PC-9 (cell line): Measurements from ENCODE around the gene RSPH1.

ENCODE experiments used
- EZH2 ChIP-seq: fragments of 200-600 bp; sonication (generic); IDR thresholded peaks from 2 replicates; pipeline ENCODE4 v1.8.0; 2017; ENCODE audit warnings: antibody characterized with exemption, low read depth
- TF ChIP-seq, protein P1 (sequence below): fragments of 200-600 bp; sonication (generic); conservative IDR thresholded peaks from 2 replicates; pipeline ENCODE4 v1.6.1; 2017; ENCODE audit warnings: mixed run types, antibody characterized with exemption, mild to moderate bottlenecking, moderate library complexity

DNA sequence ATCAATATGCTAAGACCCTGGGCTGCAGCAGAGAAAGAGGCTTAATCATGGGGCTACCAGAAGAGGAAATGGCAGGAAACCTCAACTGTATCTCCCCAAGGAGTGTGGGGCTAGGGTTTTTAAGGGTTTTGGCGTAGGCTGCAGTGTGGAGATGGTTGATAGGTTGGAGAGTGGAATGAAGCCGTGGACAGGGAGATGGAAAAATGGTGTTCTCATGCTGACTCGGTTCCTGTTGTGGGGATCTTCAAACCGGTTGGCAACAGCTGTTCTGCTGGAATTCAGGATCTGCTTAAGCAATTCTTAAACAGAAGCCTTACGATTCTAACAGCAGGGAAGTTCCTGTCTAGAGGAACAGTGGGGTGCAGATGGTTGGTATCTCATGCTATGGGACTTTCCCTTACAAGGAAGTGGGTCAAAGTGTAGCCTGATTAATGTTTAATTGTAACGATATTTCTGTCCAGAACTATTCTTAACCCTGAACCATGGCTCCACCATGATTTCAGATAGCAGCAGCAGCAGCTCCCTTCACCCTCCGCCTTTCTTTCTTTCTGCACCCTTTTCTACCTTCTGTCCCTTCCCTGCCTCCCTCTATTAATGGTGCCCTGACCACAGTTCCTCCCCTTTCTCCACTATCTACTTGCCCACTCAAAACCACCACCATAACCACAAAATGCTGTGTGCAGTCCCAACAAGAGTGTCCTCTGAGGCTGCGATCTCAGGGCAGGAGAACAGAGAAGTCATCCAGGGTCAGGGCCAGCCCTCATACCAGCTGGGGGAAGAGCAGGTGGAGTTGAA is 30.8 kb downstream of the RSPH1 start:
- TF ChIP-seq, protein P1, sequence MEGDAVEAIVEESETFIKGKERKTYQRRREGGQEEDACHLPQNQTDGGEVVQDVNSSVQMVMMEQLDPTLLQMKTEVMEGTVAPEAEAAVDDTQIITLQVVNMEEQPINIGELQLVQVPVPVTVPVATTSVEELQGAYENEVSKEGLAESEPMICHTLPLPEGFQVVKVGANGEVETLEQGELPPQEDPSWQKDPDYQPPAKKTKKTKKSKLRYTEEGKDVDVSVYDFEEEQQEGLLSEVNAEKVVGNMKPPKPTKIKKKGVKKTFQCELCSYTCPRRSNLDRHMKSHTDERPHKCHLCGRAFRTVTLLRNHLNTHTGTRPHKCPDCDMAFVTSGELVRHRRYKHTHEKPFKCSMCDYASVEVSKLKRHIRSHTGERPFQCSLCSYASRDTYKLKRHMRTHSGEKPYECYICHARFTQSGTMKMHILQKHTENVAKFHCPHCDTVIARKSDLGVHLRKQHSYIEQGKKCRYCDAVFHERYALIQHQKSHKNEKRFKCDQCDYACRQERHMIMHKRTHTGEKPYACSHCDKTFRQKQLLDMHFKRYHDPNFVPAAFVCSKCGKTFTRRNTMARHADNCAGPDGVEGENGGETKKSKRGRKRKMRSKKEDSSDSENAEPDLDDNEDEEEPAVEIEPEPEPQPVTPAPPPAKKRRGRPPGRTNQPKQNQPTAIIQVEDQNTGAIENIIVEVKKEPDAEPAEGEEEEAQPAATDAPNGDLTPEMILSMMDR, result no peak
- TF ChIP-seq EZH2, result no peak
